CD4-positive, alpha-beta T cell (primary cell): ENCODE data around the gene KLB. TPM values are rescaled to one million over a fixed set of nuclear protein-coding genes. Genes with fewer than 3 reads are reported as not detected.

Experiments used
- ATAC-seq: fragments of 200-7000 bp; cut with Tn5 transposase; one replicate; pipeline ENCODE4 v1.10.0; 2022; ENCODE audit warnings: mild to moderate bottlenecking; ENCODE audit not compliant: poor library complexity
- CTCF ChIA-PET: fragments of 350-600 bp; sonication (Branson Sonifier 250); formaldehyde crosslinking; loops from one replicate; lab custom pipeline; 2021; ENCODE audit warnings: antibody characterized with exemption, inconsistent platforms; lab: Charles Lee
- POLR2A ChIA-PET: fragments of 350-600 bp; sonication (Branson Sonifier 250); formaldehyde crosslinking; loops from one replicate; lab custom pipeline; 2021; ENCODE audit warnings: antibody characterized with exemption, inconsistent platforms; lab: Charles Lee
- DNase-seq, 14 experiments: peaks; one replicate each; pipeline ENCODE4 v3.0.0-alpha.2; 2013 to 2020; ENCODE audit warnings: mixed read lengths in 2 of 14
- H3K27ac ChIP-seq, 2 donors: one replicate each; pipeline versions ENCODE4 v1.5.1 to v1.7.0; 2013; ENCODE audit warnings: low read length in 2 of 2, low read depth in 1 of 2, mild to moderate bottlenecking in 1 of 2
- H3K27me3 ChIP-seq, 2 experiments: 1 replicate in 1 of 2; 2 replicates in 1 of 2; pipeline versions ENCODE4 v1.6.1 to v1.7.0; 2013; ENCODE audit warnings: low read length in 2 of 2, control low read depth in 1 of 2, mild to moderate bottlenecking in 1 of 2, moderate library complexity in 1 of 2; ENCODE audit not compliant: insufficient read depth in 2 of 2, control insufficient read depth in 1 of 2
- H3K36me3 ChIP-seq: one replicate; pipeline ENCODE4 v1.6.1; 2013; ENCODE audit warnings: low read length, control low read depth; ENCODE audit not compliant: insufficient read depth
- H3K4me1 ChIP-seq: one replicate; pipeline ENCODE4 v1.6.1; 2013; ENCODE audit warnings: low read length, control low read depth; ENCODE audit not compliant: insufficient read depth
- H3K4me3 ChIP-seq: one replicate; pipeline ENCODE4 v1.5.1; 2013; ENCODE audit warnings: mild to moderate bottlenecking, low read length, moderate library complexity
- H3K9me3 ChIP-seq, 2 experiments: 1 replicate in 1 of 2; 2 replicates in 1 of 2; pipeline versions ENCODE4 v1.6.1 to v1.7.0; 2013; ENCODE audit warnings: low read length in 2 of 2, mild to moderate bottlenecking in 2 of 2, control low read depth in 1 of 2, moderate library complexity in 1 of 2; ENCODE audit not compliant: control insufficient read depth in 1 of 2, insufficient read depth in 1 of 2
- H3K27ac Mint-ChIP-seq: one replicate; pipeline ENCODE4 v1.8.0; 2020; ENCODE audit warnings: mixed read lengths
- H3K27me3 Mint-ChIP-seq: one replicate; pipeline ENCODE4 v1.8.0; 2021; ENCODE audit warnings: mixed read lengths
- H3K36me3 Mint-ChIP-seq: one replicate; pipeline ENCODE4 v1.8.0; 2021; ENCODE audit warnings: low read depth, mixed read lengths
- H3K4me1 Mint-ChIP-seq: one replicate; pipeline ENCODE4 v1.8.0; 2021; ENCODE audit warnings: low read depth, mixed read lengths
- H3K4me3 Mint-ChIP-seq: one replicate; pipeline ENCODE4 v1.8.0; 2020; ENCODE audit warnings: mild to moderate bottlenecking, mixed read lengths
- H3K9me3 Mint-ChIP-seq: one replicate; pipeline ENCODE4 v1.8.0; 2020; ENCODE audit warnings: mixed read lengths
- intact Hi-C, 2 experiments: fragments of 100-400 bp; cut with DNase I in 1 of 2; cut with micrococcal nuclease in 1 of 2; formaldehyde crosslinking; loops; one replicate each; pipeline versions ENCODE4 v1.15.1 to v1.9.0; 2023 to 2025; cut with DNase I, micrococcal nuclease
- total RNA-seq, 174 experiments: library from RNA in 2 of 174; stranded (reverse) in 2 of 174; gene quantifications; one replicate each; pipeline ENCODE4 v1.2.3 and lab custom pipeline; 2021 to 2026
- TF ChIP-seq, protein P1 (sequence below): fragments of 200-600 bp; IDR thresholded peaks from one replicate; pipeline ENCODE4 v1.8.0; 2022; ENCODE audit warnings: antibody characterized with exemption, mild to moderate bottlenecking

KLB gene
- total RNA-seq, 2 experiments from 2014 or later, result not detected

DNA sequence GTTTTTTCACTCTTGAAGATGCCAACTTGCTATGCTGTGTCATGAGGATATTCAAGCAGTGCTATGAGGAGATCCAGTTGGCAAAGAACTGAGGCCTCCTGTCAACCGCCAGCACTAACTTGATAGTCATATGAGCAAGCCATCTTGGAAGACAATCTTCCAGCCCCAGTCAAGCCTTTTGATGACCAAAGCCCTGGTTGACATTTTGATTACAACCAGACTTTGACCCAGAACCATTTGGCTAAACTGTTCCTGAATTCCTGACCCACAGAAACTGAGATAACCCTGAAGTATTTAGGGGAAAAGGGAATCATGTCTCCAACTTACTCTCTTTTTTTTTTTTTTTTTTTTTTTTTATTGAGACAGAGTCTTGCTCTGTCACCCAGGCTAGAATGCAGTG, 87.6 kb downstream of the KLB start:
- H3K4me3 Mint-ChIP-seq, result no peak overlapping the region
- no peaks in the 10 kb centered on the region for H3K9me3 Mint-ChIP-seq
- H3K4me1 ChIP-seq, result no peaks in the 10 kb centered on the region
- no peaks in the 10 kb centered on the region for H3K9me3 ChIP-seq
- H3K4me3 ChIP-seq, result no peak overlapping the region
- H3K27me3 ChIP-seq, result no peaks in the 10 kb centered on the region
- H3K27ac Mint-ChIP-seq, result no peak overlapping the region
- no peak overlapping the region for H3K27ac ChIP-seq
- POLR2A ChIA-PET, result no interaction called here
- intact Hi-C loops, result no loop called here
- H3K4me1 Mint-ChIP-seq, result no peaks in the 10 kb centered on the region
- ATAC-seq (no peak), DNase-seq (no peak)
- TF ChIP-seq, protein P1, sequence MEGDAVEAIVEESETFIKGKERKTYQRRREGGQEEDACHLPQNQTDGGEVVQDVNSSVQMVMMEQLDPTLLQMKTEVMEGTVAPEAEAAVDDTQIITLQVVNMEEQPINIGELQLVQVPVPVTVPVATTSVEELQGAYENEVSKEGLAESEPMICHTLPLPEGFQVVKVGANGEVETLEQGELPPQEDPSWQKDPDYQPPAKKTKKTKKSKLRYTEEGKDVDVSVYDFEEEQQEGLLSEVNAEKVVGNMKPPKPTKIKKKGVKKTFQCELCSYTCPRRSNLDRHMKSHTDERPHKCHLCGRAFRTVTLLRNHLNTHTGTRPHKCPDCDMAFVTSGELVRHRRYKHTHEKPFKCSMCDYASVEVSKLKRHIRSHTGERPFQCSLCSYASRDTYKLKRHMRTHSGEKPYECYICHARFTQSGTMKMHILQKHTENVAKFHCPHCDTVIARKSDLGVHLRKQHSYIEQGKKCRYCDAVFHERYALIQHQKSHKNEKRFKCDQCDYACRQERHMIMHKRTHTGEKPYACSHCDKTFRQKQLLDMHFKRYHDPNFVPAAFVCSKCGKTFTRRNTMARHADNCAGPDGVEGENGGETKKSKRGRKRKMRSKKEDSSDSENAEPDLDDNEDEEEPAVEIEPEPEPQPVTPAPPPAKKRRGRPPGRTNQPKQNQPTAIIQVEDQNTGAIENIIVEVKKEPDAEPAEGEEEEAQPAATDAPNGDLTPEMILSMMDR, result no peak
- peaks cover 10% of the 10 kb centered on the region for H3K36me3 Mint-ChIP-seq
- peaks cover 2% of the 10 kb centered on the region for H3K36me3 ChIP-seq
- H3K27me3 Mint-ChIP-seq, result no peaks in the 10 kb centered on the region
- CTCF ChIA-PET, result no interaction called here

DNA sequence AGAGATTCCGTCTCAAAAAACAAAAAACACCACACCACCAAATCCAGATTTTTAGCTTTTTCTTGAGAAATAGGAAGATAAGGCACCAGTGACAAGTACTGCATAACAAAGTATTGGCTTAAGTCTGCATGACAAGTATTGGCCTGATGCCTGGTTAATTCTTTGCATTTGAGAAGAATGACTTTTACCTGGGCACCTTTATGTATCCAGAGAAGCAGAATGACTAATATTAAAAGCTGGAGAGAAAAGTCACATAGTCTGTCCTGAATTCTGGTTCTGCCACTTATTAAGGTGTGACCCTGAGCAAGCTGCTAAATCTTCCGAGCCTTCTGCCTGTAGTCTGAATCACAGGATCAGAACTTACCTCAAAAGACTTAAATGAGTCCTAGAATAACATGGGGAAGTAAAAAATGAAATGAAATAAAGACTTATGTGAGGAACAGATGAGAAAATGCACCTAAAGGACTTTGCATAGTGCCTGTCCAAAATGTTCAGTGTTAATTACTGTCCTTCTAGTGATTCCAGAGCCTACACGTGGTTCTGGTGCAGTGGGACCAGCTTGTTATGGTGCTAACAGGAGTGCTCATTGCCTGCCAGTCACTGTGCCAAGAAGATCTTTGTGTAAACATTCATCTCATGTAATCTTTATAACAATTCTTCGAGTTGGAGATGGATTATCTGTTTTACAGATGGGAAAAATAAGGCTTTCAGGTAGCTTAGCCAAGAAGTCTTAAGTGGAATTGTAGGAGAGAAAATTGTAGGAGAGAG, 88.9 kb downstream of the KLB start:
- peaks cover 9% of the 10 kb centered on the region for H3K36me3 ChIP-seq
- no peaks in the 10 kb centered on the region for H3K4me1 Mint-ChIP-seq
- H3K4me3 Mint-ChIP-seq, result no peak overlapping the region
- no peak overlapping the region for H3K27ac Mint-ChIP-seq
- no peak for DNase-seq
- CTCF ChIA-PET, result no interaction called here
- no peaks in the 10 kb centered on the region for H3K27me3 Mint-ChIP-seq
- TF ChIP-seq, protein P1, result no peak
- no peak overlapping the region for H3K4me3 ChIP-seq
- H3K27ac ChIP-seq, result no peak overlapping the region
- no peaks in the 10 kb centered on the region for H3K27me3 ChIP-seq
- H3K4me1 ChIP-seq, result no peaks in the 10 kb centered on the region
- H3K9me3 ChIP-seq, result no peaks in the 10 kb centered on the region
- ATAC-seq, result no peak
- H3K36me3 Mint-ChIP-seq, result peaks cover 16% of the 10 kb centered on the region
- intact Hi-C loops, result no loop called here
- H3K9me3 Mint-ChIP-seq, result no peaks in the 10 kb centered on the region
- POLR2A ChIA-PET, result interaction anchor here (0.7 kb wide), 1 partner anchor 369 kb away, joined by 3 read pairs; no protein-coding TSS in a partner anchor

DNA sequence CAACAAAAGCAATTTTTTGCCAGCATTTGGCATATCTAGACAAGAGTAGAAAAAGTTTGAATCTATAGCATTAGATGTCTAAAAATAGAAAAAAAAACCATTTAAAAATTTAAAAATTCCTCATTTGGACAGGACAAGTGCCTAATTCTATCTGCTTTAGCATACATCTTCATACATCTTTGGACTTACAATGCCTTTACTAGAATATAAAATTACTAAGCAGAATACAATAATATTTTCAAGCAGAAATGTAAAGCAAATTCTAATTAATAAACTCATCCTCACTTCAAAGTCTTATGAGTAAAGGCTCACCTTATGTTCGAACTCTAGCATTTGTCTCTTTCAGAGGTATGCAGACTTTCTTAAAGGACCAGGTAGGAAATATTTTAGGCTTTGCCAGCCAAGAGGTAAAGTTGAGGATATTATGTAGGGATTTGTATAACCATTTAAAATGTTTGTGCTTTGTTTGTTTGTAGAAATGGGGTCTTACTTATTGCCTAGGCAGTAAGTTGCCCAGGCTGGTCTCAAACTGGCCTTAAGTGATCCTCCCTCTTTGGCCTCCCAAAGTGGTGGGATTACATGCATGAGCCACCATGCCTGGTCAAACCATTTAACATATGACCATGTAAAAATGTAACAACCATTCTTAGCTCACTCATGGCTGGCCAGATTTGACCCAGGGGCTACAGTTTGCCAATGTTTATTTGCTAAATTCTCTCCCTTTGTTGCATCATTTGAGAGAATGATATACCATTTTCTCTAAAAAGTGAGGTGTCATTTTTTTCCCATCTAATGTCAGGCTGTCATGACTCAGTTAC, 91.4 kb downstream of the KLB start:
- Mint-ChIP-seq H3K4me3 (no peak overlapping the region), H3K27ac (no peak overlapping the region), H3K9me3 (no peaks in the 10 kb centered on the region), H3K27me3 (no peaks in the 10 kb centered on the region), H3K36me3 (peaks cover 31% of the 10 kb centered on the region), H3K4me1 (no peaks in the 10 kb centered on the region)
- H3K27me3 ChIP-seq, result no peaks in the 10 kb centered on the region
- ChIA-PET CTCF (no interaction called here), POLR2A (interaction anchor here (1.6 kb wide), 1 partner anchor 29 kb away, joined by 3 read pairs; the partner anchor contains the start of gene UGDH)
- H3K9me3 ChIP-seq, result no peaks in the 10 kb centered on the region
- TF ChIP-seq, protein P1, result no peak
- H3K36me3 ChIP-seq, result peaks cover 21% of the 10 kb centered on the region
- no peak overlapping the region for H3K4me3 ChIP-seq
- DNase-seq (no peak), ATAC-seq (no peak)
- H3K4me1 ChIP-seq, result no peaks in the 10 kb centered on the region
- no peak overlapping the region for H3K27ac ChIP-seq
- intact Hi-C loops, result no loop called here
